HG02970 (cell line): ENCODE data around the gene DNAJC2.
A peak's percentile ranks its signal among the peaks of the same experiment; 100 is the strongest.
"Not testable (repeated sequence)": the region's sequence is repeated elsewhere in the genome, so short reads cannot be mapped to it uniquely, and the experiment has no call there.

Experiments
- ATAC-seq: cut with Tn5 transposase; IDR thresholded peaks from one replicate; pipeline ENCODE4 v1.9.1; 2021; ENCODE audit warnings: mild to moderate bottlenecking, moderate library complexity, moderate number of reproducible peaks; ENCODE audit not compliant: unreplicated experiment, low FRiP score

Gene DNAJC2

GRCh38 chr7:103279636-103279962, 65.0 kb downstream of the DNAJC2 start:
- peak; percentile 37 for ATAC-seq

- not testable (repeated sequence) for ATAC-seq
Observed at GRCh38 chr7:103278195-103278594, 66.4 kb downstream of the DNAJC2 start.

DNA sequence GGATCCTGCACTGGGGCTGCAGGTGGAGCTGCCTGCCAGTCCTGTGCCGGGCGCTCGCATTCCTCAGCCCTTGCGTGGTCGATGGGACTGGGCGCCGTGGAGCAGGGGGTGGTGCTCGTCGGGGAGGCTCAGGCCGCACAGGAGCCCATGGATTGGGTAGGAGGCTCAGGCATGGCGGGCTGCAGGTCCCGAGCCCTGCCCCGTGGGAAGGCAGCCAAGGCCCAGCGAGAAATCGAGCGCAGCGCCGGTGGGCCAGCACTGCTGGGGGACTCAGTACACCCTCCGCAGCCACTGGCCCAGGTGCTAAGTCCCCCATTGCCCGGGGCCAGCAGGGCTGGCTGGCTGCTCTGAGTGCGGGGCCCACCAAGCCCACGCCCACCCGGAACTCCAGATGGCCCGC, 69.7 kb downstream of the DNAJC2 start:
- not testable (repeated sequence) for ATAC-seq

DNA sequence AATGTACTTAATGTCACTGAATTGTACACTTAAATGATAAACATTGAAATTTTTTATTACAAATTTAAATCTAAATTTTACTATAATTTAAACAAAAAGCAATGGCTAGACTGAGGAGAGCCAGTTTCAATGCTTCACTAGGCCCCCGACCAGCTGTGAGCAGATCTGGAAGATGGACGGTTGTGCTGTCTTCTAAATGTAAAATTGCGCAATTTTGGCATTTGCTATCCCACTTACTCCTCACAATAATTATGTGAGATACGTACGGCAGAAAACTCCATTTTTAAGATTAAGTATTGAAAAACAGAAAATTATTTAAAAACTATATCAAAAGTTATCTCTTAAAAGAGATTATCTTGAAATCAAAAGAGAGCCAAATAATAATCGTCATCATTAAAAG, 71.2 kb downstream of the DNAJC2 start:
- not testable (repeated sequence) for ATAC-seq

DNA sequence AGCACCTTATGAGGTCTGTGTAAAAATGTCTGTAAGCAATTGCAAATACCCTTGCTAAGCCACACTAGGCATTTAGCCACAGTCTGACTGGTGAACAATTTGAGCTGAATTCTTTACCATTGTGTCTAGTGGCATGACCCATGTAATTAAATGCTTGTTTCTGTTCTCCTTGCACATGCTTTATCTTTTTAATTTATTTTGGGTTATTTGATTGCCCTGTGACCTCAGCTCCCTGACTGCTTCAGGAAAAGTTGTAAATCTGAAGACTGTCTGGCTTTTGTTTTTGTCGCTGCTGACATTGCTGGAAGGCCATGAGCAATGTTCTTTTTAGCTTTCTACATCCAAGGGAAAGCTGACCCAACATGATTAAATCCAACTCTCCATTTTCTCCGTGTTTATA, 78.3 kb downstream of the DNAJC2 start:
- ATAC-seq: not testable (repeated sequence)

DNA sequence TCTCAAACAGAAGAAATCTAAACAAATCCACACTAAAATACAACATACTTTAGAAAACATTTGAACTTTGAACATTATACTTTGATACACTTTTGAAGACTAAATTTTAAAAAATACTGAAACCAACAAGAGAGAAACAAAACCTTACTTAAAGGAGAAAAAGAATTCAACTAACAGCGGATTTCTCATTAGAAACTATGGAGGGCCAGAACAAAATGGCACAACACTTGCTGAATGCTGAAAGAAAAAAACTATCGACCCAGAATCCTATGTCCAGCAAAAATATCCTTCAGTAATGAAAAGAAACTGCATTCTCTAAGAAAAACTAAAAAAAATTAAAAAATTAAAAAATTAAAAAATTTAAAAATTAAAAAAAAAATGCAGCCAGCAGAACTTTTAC, 80.5 kb downstream of the DNAJC2 start:
- not testable (repeated sequence) for ATAC-seq
